Measurements from ENCODE around the gene MAD2L1BP. TPM values are rescaled to one million over a fixed set of nuclear protein-coding genes. Genes with fewer than 3 reads are reported as not detected.
A peak's percentile ranks its signal among the peaks of the same experiment; 100 is the strongest.

Gene MAD2L1BP
- total and polyA plus RNA-seq, 4 donors, result 13.6 to 24.3 (median 16.4) TPM

GRCh38 chr6:43680308-43681200 lies 44.9 kb downstream of the MAD2L1BP start:
- DNase-seq, result peak in 1 of 2 donors; percentile 37
- 68 to 72% methylated on average over 11 of the region's 11 CpGs for WGBS, 2 donors
- H3K36me3 ChIP-seq (ENCODE audit: control insufficient read depth in 1 of 2, insufficient read depth in 2 of 2, low read length in 1 of 2), result peaks cover 0 to 8% of the 10 kb centered on the region in 2 donors
- H3K9me3 ChIP-seq (ENCODE audit: control insufficient read depth, low read length), result no peaks in the 10 kb centered on the region
- intact Hi-C loops (cut with DNase I), result no loop called here
- no peak for ATAC-seq (ENCODE audit: low FRiP score)
- no peaks in the 10 kb centered on the region for H3K27me3 ChIP-seq (ENCODE audit: control insufficient read depth in 1 of 2, insufficient read depth in 2 of 2, low read length in 1 of 2)
- no peak overlapping the region for H3K27ac ChIP-seq (ENCODE audit: low read depth in 1 of 2, low read length in 2 of 2)
- no peak overlapping the region for H3K4me3 ChIP-seq (ENCODE audit: low read length in 2 of 2)
- no peaks in the 10 kb centered on the region for H3K4me1 ChIP-seq (ENCODE audit: control insufficient read depth in 1 of 2, insufficient read depth in 2 of 2, low read length in 2 of 2)

- 94 to 95% methylated on average over 5 of the region's 5 CpGs for WGBS, 2 donors
- Histone ChIP-seq H3K4me3 (ENCODE audit: low read length in 2 of 2) (no peak overlapping the region), H3K4me1 (ENCODE audit: control insufficient read depth in 1 of 2, insufficient read depth in 2 of 2, low read length in 2 of 2) (no peaks in the 10 kb centered on the region), H3K27me3 (ENCODE audit: control insufficient read depth in 1 of 2, insufficient read depth in 2 of 2, low read length in 1 of 2) (no peaks in the 10 kb centered on the region), H3K9me3 (ENCODE audit: control insufficient read depth, low read length) (no peaks in the 10 kb centered on the region), H3K27ac (ENCODE audit: low read depth in 1 of 2, low read length in 2 of 2) (no peak overlapping the region), H3K36me3 (ENCODE audit: control insufficient read depth in 1 of 2, insufficient read depth in 2 of 2, low read length in 1 of 2) (peaks cover 0 to 8% of the 10 kb centered on the region in 2 donors)
- peak in 1 of 2 donors; percentile 11 for DNase-seq
- ATAC-seq (ENCODE audit: low FRiP score), result no peak
- intact Hi-C loops (cut with DNase I), result no loop called here
Observed at GRCh38 chr6:43681303-43681702, 45.7 kb downstream of the MAD2L1BP start.

- DNase-seq (peak in 1 of 2 donors; percentile 17), ATAC-seq (ENCODE audit: low FRiP score) (no peak)
- H3K27ac ChIP-seq (ENCODE audit: low read depth in 1 of 2, low read length in 2 of 2), result no peak overlapping the region
- intact Hi-C loops (cut with DNase I), result no loop called here
- no peaks in the 10 kb centered on the region for H3K9me3 ChIP-seq (ENCODE audit: control insufficient read depth, low read length)
- peaks cover 0 to 3% of the 10 kb centered on the region in 2 donors for H3K36me3 ChIP-seq (ENCODE audit: control insufficient read depth in 1 of 2, insufficient read depth in 2 of 2, low read length in 1 of 2)
- H3K4me3 ChIP-seq (ENCODE audit: low read length in 2 of 2), result no peak overlapping the region
- no peaks in the 10 kb centered on the region for H3K27me3 ChIP-seq (ENCODE audit: control insufficient read depth in 1 of 2, insufficient read depth in 2 of 2, low read length in 1 of 2)
- WGBS, 2 donors, result 56 to 62% methylated on average over 8 of the region's 8 CpGs
- H3K4me1 ChIP-seq (ENCODE audit: control insufficient read depth in 1 of 2, insufficient read depth in 2 of 2, low read length in 2 of 2), result peaks cover 3 to 6% of the 10 kb centered on the region in 2 donors
Observed at GRCh38 chr6:43682724-43683429, 47.2 kb downstream of the MAD2L1BP start.

GRCh38 chr6:43683708-43684455 lies 48.2 kb downstream of the MAD2L1BP start:
- DNase-seq (peak in 1 of 2 donors; percentile 0), ATAC-seq (ENCODE audit: low FRiP score) (no peak)
- Histone ChIP-seq H3K27ac (ENCODE audit: low read depth in 1 of 2, low read length in 2 of 2) (no peak overlapping the region), H3K27me3 (ENCODE audit: control insufficient read depth in 1 of 2, insufficient read depth in 2 of 2, low read length in 1 of 2) (no peaks in the 10 kb centered on the region), H3K4me1 (ENCODE audit: control insufficient read depth in 1 of 2, insufficient read depth in 2 of 2, low read length in 2 of 2) (peaks cover 3 to 6% of the 10 kb centered on the region in 2 donors), H3K4me3 (ENCODE audit: low read length in 2 of 2) (no peak overlapping the region), H3K9me3 (ENCODE audit: control insufficient read depth, low read length) (no peaks in the 10 kb centered on the region), H3K36me3 (ENCODE audit: control insufficient read depth in 1 of 2, insufficient read depth in 2 of 2, low read length in 1 of 2) (peaks cover 0 to 3% of the 10 kb centered on the region in 2 donors)
- 30 to 50% methylated on average over 1 of the region's 1 CpG for WGBS, 2 donors
- intact Hi-C loops (cut with DNase I), result no loop called here

- Histone ChIP-seq H3K9me3 (ENCODE audit: control insufficient read depth, low read length) (no peaks in the 10 kb centered on the region), H3K27ac (ENCODE audit: low read depth in 1 of 2, low read length in 2 of 2) (peak overlapping the region in 1 of 2 donors; percentile 88), H3K27me3 (ENCODE audit: control insufficient read depth in 1 of 2, insufficient read depth in 2 of 2, low read length in 1 of 2) (no peaks in the 10 kb centered on the region), H3K36me3 (ENCODE audit: control insufficient read depth in 1 of 2, insufficient read depth in 2 of 2, low read length in 1 of 2) (no peaks in the 10 kb centered on the region), H3K4me3 (ENCODE audit: low read length in 2 of 2) (peak overlapping the region; percentile 80 to 99), H3K4me1 (ENCODE audit: control insufficient read depth in 1 of 2, insufficient read depth in 2 of 2, low read length in 2 of 2) (peaks cover 3 to 6% of the 10 kb centered on the region in 2 donors)
- no peak for ATAC-seq (ENCODE audit: low FRiP score)
- DNase-seq, result peak in 1 of 2 donors; percentile 24
- WGBS, 2 donors, result 4 to 8% methylated on average over 10 of the region's 10 CpGs
- intact Hi-C loops (cut with DNase I), result no loop called here
Observed at GRCh38 chr6:43687079-43687436, 51.4 kb downstream of the MAD2L1BP start.

- Histone ChIP-seq H3K4me3 (ENCODE audit: low read length in 2 of 2) (peak within 1 kb of the TSS; percentile 80 to 99), H3K36me3 (ENCODE audit: control insufficient read depth in 1 of 2, insufficient read depth in 2 of 2, low read length in 1 of 2) (no peaks in the 10 kb centered on the region), H3K4me1 (ENCODE audit: control insufficient read depth in 1 of 2, insufficient read depth in 2 of 2, low read length in 2 of 2) (peaks cover 3 to 6% of the 10 kb centered on the region in 2 donors), H3K27ac (ENCODE audit: low read depth in 1 of 2, low read length in 2 of 2) (peak within 1 kb of the TSS in 1 of 2 donors; percentile 88), H3K27me3 (ENCODE audit: control insufficient read depth in 1 of 2, insufficient read depth in 2 of 2, low read length in 1 of 2) (no peaks in the 10 kb centered on the region), H3K9me3 (ENCODE audit: control insufficient read depth, low read length) (no peaks in the 10 kb centered on the region)
- DNase-seq (peak; percentile 88 to 94), ATAC-seq (ENCODE audit: low FRiP score) (peak; percentile 94)
- 8 to 9% methylated on average over 43 of the region's 43 CpGs for WGBS, 2 donors
- intact Hi-C loops (cut with DNase I), result no loop called here
Observed at GRCh38 chr6:43687437-43688347, 52.1 kb downstream of the MAD2L1BP start, which contains the start of gene MRPS18A. TSS of gene MRPS18A (minus strand) at chr6:43687791. CDS start at chr6:43687779, 12 bp downstream.

GRCh38 chr6:43689421-43689820 lies 53.8 kb downstream of the MAD2L1BP start:
- DNase-seq, result peak in 1 of 2 donors; percentile 2
- Histone ChIP-seq H3K27me3 (ENCODE audit: control insufficient read depth in 1 of 2, insufficient read depth in 2 of 2, low read length in 1 of 2) (no peaks in the 10 kb centered on the region), H3K36me3 (ENCODE audit: control insufficient read depth in 1 of 2, insufficient read depth in 2 of 2, low read length in 1 of 2) (no peaks in the 10 kb centered on the region), H3K27ac (ENCODE audit: low read depth in 1 of 2, low read length in 2 of 2) (no peak overlapping the region), H3K4me1 (ENCODE audit: control insufficient read depth in 1 of 2, insufficient read depth in 2 of 2, low read length in 2 of 2) (peaks cover 3 to 6% of the 10 kb centered on the region in 2 donors), H3K4me3 (ENCODE audit: low read length in 2 of 2) (no peak overlapping the region), H3K9me3 (ENCODE audit: control insufficient read depth, low read length) (no peaks in the 10 kb centered on the region)
- no peak for ATAC-seq (ENCODE audit: low FRiP score)
- WGBS, 2 donors, result 71 to 77% methylated on average over 2 of the region's 2 CpGs
- intact Hi-C loops (cut with DNase I), result no loop called here

Data from aorta (tissue), 5 donors.